Measurements from ENCODE around the gene CORO1A.
"Not testable (repeated sequence)": the region's sequence is repeated elsewhere in the genome, so short reads cannot be mapped to it uniquely, and the experiment has no call there.

Gene CORO1A

GRCh38 chr16:30206252-30206651, 22.9 kb downstream of the CORO1A start:
- not testable (repeated sequence) for DNase-seq

DNA sequence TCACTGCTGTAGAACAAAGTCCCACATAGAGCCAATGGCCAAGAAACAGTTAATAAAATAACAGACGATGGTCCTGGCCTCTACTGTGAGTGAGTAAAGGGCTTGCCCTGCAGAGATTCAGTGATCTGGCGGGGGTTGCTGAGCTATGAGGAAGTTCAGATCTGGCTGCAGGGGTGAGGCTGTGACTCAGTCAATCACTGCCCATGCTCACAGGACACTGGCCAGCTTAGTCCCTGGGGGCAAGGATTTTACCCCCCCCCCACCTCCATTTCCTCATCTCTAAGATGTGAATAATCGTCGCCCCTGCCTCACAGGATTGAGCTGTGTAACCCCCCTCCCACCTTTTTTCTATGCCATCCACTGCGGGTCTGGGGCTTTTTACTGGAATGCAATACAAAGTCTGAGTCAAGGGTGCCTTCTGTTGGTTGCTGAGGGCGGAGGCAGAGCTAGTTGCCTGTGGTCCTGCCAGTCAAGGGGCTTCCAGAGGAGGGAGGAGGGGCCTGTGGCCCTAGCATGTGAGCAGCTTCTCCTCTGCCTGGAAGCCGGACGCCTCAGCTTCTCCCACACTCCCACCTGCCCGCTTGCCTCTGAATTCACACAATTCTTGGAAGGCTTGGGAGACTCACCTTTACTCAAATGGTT, 23.8 kb downstream of the CORO1A start:
- not testable (repeated sequence) for DNase-seq

GRCh38 chr16:30209032-30209431, 25.6 kb downstream of the CORO1A start:
- not testable (repeated sequence) for DNase-seq

DNA sequence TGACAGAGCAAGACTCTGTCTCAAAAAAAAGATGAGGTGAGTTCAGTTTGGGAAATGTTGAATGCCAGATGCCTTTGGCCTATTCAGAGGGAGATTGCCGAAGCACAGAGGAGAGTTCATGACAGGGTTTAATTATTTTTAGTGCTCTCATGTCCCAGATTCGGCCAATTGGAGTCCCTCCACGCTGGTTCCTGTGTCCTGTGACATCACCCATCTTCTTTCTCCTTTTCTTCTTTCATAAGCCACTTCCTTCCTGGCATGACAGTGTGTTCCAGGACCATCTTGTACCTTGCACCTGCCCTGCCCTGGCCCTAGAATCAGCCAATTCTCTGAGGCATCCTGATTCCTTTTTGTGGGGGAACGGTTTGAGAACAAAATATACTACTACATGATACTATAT, 28.0 kb downstream of the CORO1A start:
- DNase-seq: not testable (repeated sequence)

DNA sequence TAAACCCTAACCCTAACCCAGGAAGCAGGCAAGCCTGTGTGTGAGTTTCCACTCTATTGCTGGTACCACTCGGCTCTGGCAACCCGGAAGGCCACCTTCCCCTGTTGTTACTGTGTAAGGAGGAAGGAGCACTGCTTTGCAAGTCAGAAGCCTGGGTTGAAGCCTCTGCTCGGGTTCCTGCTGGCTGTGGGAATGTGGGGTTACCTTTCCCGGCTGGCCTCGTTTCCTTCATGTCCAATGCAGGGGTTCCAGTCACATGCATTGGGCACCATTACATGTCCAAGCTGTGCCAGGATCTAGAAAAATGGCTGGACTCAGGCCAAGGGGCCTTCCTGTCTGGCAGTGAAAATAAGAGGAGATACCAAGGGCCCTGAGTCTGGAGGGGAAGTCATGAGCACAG, 33.7 kb downstream of the CORO1A start:
- DNase-seq: not testable (repeated sequence)
